Testis (tissue), 2 donors: ENCODE results near the gene FBN1.

Experiments
- POLR2A ChIP-seq: fragments of 450-650 bp; IDR thresholded peaks from one replicate; pipeline ENCODE4 v1.6.1; 2017; ENCODE audit warnings: antibody characterized with exemption, mild to moderate bottlenecking, moderate library complexity
- TF ChIP-seq, protein P1 (sequence below), 3 experiments: fragments of 450-650 bp in 2 of 3; fragments of 200-600 bp in 1 of 3; sonication (generic) in 1 of 3; IDR thresholded peaks; one replicate each; pipeline ENCODE4 v1.5.1; 2016 to 2019; ENCODE audit warnings: antibody characterized with exemption in 3 of 3, mild to moderate bottlenecking in 2 of 3, moderate library complexity in 1 of 3

DNA sequence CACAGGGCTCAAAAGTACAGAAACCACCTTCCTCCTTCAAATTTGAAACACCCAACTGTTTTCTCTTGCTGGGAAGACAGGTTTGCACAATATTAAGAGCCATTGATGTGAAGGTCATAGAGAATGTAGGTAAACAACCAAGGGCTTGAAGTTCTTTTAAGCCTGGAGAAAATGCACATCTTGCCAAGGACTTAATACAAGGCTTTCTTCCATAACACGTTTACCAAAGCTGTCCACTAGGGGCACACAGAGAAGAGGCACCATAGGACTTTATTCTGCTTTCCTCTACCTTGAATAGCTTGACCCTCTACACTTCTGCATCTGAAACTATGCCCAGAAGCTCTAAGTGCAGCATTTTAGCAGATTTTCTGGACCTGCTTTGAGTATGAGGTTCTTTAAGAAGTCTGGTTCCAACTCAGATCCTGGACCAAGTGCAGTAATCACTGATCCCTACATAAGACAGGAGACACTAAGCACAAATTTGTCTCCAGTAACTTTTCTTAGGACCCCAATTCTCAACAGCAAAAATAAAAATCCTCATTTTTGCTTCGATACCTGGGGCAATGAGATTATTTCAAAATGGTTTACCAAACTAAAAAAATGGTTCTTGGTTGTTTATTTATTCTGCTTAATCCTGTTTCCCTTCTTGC, 138.0 kb downstream of the FBN1 start:
- TF ChIP-seq, protein P1, sequence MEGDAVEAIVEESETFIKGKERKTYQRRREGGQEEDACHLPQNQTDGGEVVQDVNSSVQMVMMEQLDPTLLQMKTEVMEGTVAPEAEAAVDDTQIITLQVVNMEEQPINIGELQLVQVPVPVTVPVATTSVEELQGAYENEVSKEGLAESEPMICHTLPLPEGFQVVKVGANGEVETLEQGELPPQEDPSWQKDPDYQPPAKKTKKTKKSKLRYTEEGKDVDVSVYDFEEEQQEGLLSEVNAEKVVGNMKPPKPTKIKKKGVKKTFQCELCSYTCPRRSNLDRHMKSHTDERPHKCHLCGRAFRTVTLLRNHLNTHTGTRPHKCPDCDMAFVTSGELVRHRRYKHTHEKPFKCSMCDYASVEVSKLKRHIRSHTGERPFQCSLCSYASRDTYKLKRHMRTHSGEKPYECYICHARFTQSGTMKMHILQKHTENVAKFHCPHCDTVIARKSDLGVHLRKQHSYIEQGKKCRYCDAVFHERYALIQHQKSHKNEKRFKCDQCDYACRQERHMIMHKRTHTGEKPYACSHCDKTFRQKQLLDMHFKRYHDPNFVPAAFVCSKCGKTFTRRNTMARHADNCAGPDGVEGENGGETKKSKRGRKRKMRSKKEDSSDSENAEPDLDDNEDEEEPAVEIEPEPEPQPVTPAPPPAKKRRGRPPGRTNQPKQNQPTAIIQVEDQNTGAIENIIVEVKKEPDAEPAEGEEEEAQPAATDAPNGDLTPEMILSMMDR (IDR thresholded peaks at IDR 0.05), result peak; percentile 15 to 67 (median 53)
- TF ChIP-seq POLR2A, result no peak
